Stimulated activated CD8-positive, alpha-beta memory T cell treated with anti-CD3 and anti-CD28 coated beads, Interleukin-7, amount 100 ng/mL, for 1 hour (primary cell): ENCODE results near the gene DHX58.
"Not testable (repeated sequence)": the region's sequence is repeated elsewhere in the genome, so short reads cannot be mapped to it uniquely, and the experiment has no call there.

Source experiments
- DNase-seq, 2 donors: peaks; one replicate each; pipeline ENCODE4 v3.0.0-alpha.2; 2020; ENCODE audit warnings: low read depth in 2 of 2

Gene DHX58

GRCh38 chr17:42112552-42113176 is at the start of gene DHX58:
Gene DHX58 (minus strand): TSS chr17:42112714. CDS start chr17:42111892, 822 bp downstream.
- DNase-seq: peak; percentile 43 to 54

GRCh38 chr17:42160531-42160910 is 48.0 kb upstream of the DHX58 start:
- DNase-seq: no peak

DNA sequence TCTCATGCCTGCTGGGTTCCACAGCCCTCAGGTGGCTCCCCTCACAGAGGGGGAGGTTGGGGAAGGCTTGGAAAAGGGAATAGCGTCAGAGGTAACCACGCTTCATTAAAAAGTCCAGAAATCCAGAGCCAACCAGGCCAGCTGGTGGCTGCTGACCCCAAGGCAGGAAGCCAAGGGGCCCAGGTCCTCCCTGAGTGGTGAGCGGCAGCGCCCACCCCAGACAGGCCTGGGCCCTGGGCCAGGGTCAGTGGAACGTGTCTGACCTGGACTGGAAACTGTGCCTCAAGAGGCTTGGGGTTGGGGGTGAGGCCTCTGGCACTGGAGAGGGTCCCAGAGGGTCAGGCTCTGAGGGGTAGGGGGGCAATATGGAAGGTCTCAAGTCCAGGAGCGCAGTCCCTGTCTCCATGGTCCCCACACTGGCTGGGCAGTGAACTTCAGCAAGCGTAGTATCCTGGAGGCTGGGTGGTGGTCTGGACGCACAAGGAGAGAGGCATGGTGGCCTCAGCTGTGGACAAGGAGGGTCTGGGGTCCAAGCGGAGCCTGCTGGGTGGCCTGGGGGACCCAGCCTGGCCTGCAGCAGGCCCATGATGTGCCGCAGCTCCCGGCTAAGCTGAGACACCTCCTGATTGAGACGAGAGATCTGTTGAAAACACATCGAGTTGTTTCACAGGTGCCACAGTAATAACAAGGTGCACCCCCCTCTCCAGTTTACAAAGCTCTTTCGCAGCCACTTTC is 47.4 kb upstream of the DHX58 start:
- no peak for DNase-seq

- DNase-seq: no peak
These were observed 43.1 kb upstream of the DHX58 start for GRCh38 chr17:42155614-42156045.

GRCh38 chr17:42153919-42154742 is 41.6 kb upstream of the DHX58 start:
- no peak for DNase-seq

DNA sequence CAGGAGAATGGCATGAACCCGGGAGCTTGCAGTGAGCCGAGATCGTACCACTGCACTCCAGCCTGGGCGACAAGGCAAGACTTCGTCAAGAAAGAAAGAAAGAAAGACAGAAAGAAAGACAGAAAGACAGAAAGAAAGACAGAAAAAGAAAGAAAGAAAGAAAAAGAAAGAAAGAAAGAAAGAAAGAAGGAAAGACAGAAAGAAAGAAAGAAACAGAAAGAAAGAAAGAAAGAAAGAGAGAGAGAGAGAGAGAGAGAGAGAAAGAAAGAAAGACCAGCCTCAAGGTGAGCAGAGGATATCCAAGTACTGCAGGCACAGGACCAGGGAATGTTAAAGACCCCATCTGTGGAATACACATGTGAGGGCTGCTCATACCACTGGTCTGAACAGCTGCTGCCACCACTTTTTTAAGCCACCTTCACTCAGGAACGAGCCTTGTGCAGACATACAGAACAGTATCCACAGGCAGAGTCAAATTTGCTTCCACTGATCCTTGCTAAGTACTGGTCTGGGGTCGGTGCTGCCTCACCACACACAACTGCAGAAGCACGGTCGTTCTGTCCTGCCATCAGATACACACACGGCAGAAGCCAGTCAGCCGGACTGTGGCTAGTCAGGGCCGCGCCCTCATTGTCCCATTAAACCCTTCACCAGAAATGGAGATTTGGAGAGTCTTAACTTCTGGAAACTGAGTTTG is 34.5 kb upstream of the DHX58 start:
- no peak for DNase-seq

DNA sequence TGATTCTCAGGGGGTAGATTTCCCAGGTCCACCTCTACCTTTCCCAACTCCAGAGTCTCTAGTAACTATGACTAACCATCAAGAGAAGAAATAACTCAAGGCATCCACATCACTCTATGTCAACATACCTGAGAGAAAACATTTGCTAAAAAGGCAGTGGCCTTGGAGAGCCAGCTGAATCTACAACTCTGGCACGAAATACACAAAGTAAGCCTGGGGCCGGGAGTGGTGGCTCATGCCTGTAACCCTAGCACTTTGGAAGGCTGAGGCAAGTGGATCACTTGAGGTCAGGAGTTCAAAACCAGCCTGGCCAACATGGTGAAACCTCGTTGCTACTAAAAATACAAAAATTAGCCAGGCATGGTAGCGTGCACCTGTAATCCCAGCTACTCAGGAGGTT is 30.6 kb upstream of the DHX58 start:
- DNase-seq: not testable (repeated sequence)

GRCh38 chr17:42142371-42142896 is 29.9 kb upstream of the DHX58 start:
- DNase-seq: no peak

DNA sequence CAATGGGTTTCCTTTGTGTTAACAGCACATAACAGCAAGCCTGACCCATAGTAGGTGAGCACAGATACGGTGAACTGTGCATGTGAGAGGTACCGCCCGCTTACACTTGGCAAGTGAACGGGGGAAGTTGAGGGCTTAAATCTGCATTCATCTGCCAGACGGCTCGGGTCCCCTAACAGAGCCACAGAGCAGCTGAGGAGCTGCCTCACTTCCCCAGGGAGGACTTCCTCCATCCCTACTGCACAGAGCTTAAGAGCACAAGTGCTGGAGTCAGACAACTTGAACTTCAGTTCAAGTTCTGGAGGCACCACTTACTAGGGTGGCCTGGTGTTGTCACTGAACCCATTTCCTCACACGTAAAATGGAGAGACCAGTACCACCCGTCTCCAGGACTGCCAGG is 28.9 kb upstream of the DHX58 start:
- DNase-seq: no peak

DNA sequence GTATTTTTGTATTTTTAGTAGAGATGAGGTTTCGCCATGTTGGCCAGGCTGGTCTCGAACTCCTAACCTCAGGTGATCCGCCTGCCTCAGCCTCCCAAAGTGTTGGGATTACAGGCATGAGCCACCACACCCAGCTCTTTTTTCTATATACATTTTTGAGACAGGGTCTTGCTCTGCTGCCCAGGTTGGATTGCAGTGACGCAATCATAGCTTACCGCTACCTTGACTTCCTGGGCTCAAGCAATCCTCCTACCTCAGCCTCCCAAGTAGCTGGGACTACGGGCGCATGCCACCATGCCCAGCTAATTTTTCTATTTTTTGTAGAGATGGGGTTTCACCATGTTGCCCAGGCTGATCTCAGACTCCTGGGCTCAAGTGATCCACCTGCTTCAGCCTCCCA is 28.2 kb upstream of the DHX58 start:
- not testable (repeated sequence) for DNase-seq

GRCh38 chr17:42138749-42139492 is 26.4 kb upstream of the DHX58 start:
- DNase-seq: no peak

- no peak for DNase-seq
These were observed 24.1 kb upstream of the DHX58 start for GRCh38 chr17:42136654-42137051.

DNA sequence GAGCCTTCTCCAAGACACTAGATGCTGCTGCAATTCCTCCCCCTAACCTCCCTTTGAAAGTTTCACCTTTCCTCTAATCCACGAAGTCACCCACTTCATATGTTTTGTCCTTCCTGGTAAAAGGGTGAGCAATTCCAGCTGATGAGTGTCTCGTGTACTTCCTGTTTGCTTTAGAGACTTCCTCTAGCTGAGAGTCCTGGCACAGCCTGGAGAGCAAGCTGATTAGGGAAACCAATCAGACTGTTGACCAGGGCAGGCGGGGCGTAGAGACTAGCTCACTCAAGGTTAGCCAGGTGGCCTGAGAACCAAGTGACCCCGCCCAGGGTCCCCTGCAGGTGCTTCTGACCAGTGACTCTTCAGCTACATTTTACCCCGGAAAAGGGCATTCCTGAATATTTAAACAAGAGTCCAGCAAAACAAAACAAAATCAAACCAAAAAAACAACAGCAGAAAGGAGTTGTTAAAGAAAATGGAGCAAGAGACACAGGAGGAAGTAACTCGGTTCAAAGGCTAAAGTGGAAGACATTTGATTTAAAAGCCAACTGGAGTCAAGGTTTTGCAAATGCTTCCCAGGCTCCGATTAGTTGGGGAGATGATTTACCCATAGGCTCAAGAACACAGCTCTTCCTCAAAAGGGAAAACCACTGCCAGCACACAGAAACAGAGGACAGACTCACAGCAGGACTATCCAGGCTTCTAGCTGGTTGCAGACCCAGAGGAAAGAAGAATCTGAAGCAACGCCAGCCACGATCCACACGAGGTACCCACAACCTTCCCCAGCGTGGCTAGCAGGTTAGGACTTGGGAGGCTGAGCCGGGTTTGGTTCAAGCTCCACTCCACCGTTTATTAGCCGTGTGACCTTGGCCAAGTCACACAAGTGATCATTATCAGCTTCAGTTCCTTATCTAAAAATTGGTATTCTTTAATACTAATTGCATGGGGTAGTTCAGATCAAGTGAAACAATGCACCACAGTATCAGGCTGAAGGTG is 23.4 kb upstream of the DHX58 start:
- no peak for DNase-seq

GRCh38 chr17:42135151-42135550 is 22.6 kb upstream of the DHX58 start:
- DNase-seq: no peak

GRCh38 chr17:42133461-42134041 is 21.0 kb upstream of the DHX58 start:
- DNase-seq: no peak

GRCh38 chr17:42132941-42133340 is 20.4 kb upstream of the DHX58 start:
- DNase-seq: no peak

DNA sequence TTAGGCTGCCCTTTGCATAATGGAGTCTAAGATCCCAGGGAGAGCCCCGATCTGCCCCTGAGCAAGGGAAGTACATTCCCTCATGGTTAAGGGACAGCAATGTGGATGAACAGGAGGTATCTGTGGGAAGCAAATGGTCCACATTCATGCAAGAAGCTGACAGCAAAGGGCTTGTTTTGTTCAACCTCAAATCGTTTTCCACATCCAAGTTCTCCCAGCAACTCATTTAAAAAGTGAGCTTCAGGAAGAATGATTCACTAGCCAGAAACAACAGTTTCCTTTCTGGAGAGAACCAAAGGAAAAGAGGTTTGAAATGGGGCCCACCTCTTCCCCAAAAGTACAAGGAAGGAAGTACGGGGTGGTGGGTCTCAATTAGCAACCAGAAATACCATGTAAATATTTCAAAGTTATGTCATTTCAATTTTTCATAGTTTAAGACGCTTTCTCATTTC is 19.5 kb upstream of the DHX58 start:
- no peak for DNase-seq

- no peak for DNase-seq
These were observed 18.7 kb upstream of the DHX58 start for GRCh38 chr17:42131232-42131631.

GRCh38 chr17:42130310-42130936 is 17.9 kb upstream of the DHX58 start:
- no peak for DNase-seq
